H1 (cell line): ENCODE data around the gene DCAF12L2. TPM values are rescaled to one million over a fixed set of nuclear protein-coding genes. Genes with fewer than 3 reads are reported as not detected.
A peak's percentile ranks its signal among the peaks of the same experiment; 100 is the strongest.

ENCODE experiments used
- CTCF ChIA-PET: fragments of 300-600 bp; sonication (Branson Sonifier 250); formaldehyde crosslinking; loops from one replicate; lab custom pipeline; 2021; ENCODE audit not compliant: partially characterized antibody; lab: Charles Lee
- POLR2A ChIA-PET: fragments of 300-600 bp; sonication (Branson Sonifier 250); formaldehyde crosslinking; loops from one replicate; lab custom pipeline; 2021; ENCODE audit warnings: inconsistent platforms; ENCODE audit not compliant: partially characterized antibody; lab: Charles Lee
- DNase-seq, 2 experiments: peaks; one replicate each; pipeline versions ENCODE4 v3.0.0 to v3.0.0-alpha.2; 2010 to 2022; ENCODE audit warnings: low spot score in 2 of 2, low read depth in 1 of 2, mixed read lengths in 1 of 2
- FAIRE-seq: peaks from 2 replicates; lab custom pipeline; 2011; peaks lifted over from hg19 to GRCh38; lab: Jason Lieb, UNC
- H2AFZ ChIP-seq: 2 replicates; pipeline ENCODE4 v1.8.1; 2012; ENCODE audit warnings: low read length, inconsistent platforms
- H2AK5ac ChIP-seq: 2 replicates; pipeline ENCODE4 v1.6.1; 2013; ENCODE audit warnings: low read depth, low read length
- H2BK120ac ChIP-seq: replicated peaks from 2 replicates; pipeline ENCODE3; 2013; ENCODE audit warnings: low read depth, low read length, inconsistent platforms
- H2BK12ac ChIP-seq: 2 replicates; pipeline ENCODE4 v1.6.1; 2013; ENCODE audit warnings: low read depth, low read length
- H2BK15ac ChIP-seq: 2 replicates; pipeline ENCODE4 v1.6.1; 2013; ENCODE audit warnings: low read length
- H2BK20ac ChIP-seq: 2 replicates; pipeline ENCODE4 v1.6.1; 2013; ENCODE audit warnings: low read length
- H2BK5ac ChIP-seq: 2 replicates; pipeline ENCODE4 v1.6.1; 2013; ENCODE audit warnings: low read depth, low read length
- H3K14ac ChIP-seq: 2 replicates; pipeline ENCODE4 v1.6.1; 2013; ENCODE audit warnings: inconsistent platforms; ENCODE audit not compliant: insufficient read length
- H3K18ac ChIP-seq: 2 replicates; pipeline ENCODE4 v1.6.1; 2013; ENCODE audit warnings: low read length; ENCODE audit errors: extremely low read depth
- H3K23ac ChIP-seq: 2 replicates; pipeline ENCODE4 v1.6.1; 2013; ENCODE audit warnings: inconsistent platforms; ENCODE audit not compliant: insufficient read length
- H3K23me2 ChIP-seq: 2 replicates; pipeline ENCODE4 v1.6.1; 2013; ENCODE audit warnings: low read depth, low read length
- H3K27ac ChIP-seq: 2 replicates; pipeline ENCODE4 v1.6.1; 2011; ENCODE audit warnings: low read depth, low read length, inconsistent platforms
- H3K27me3 ChIP-seq, 4 experiments: replicated peaks in 1 of 4; 1 replicate in 1 of 4; 2 replicates in 3 of 4; pipeline versions ENCODE4 v1.6.1 to v1.8.1; 2011 to 2013; ENCODE audit warnings: low read length in 3 of 4, mild to moderate bottlenecking in 3 of 4, inconsistent platforms in 2 of 4, mixed read lengths in 2 of 4, moderate library complexity in 1 of 4; ENCODE audit not compliant: control insufficient read depth in 3 of 4, insufficient read depth in 3 of 4; ENCODE audit errors: extremely low read depth in 1 of 4
- H3K36me3 ChIP-seq, 4 experiments: 2 replicates each; pipeline versions ENCODE4 v1.6.1 to v1.8.1; 2011 to 2013; ENCODE audit warnings: mild to moderate bottlenecking in 4 of 4, low read length in 3 of 4, moderate library complexity in 2 of 4, control low read depth in 1 of 4, inconsistent platforms in 1 of 4; ENCODE audit not compliant: insufficient read depth in 4 of 4, control insufficient read depth in 2 of 4
- H3K4ac ChIP-seq: replicated peaks from 2 replicates; pipeline ENCODE3; 2013; ENCODE audit warnings: low read length, low read depth, mixed read lengths, inconsistent platforms; ENCODE audit not compliant: insufficient read length
- H3K4me1 ChIP-seq, 4 experiments: replicated peaks in 1 of 4; 1 replicate in 1 of 4; 2 replicates in 3 of 4; pipeline versions ENCODE4 v1.6.1 to v1.8.1; 2011 to 2013; ENCODE audit warnings: low read length in 3 of 4, inconsistent platforms in 2 of 4, mixed read lengths in 1 of 4; ENCODE audit not compliant: insufficient read depth in 4 of 4, control insufficient read depth in 3 of 4
- H3K4me2 ChIP-seq, 2 experiments: 2 replicates each; pipeline versions ENCODE4 v1.6.1 to v1.8.1; 2011 to 2013; ENCODE audit warnings: low read depth in 2 of 2, low read length in 2 of 2, control low read depth in 1 of 2, inconsistent platforms in 1 of 2, mild to moderate bottlenecking in 1 of 2; ENCODE audit not compliant: insufficient read depth in 1 of 2
- H3K4me3 ChIP-seq, 4 experiments: fragments of 200-600, 300-600 bp in 1 of 4; sonication (generic), shearing (Covaris generic), sonication (Bioruptor Twin) in 1 of 4; 2 replicates each; pipeline versions ENCODE4 v1.5.1 to v1.8.1; 2011 to 2016; ENCODE audit warnings: low read length in 4 of 4, low read depth in 3 of 4, control low read depth in 2 of 4, inconsistent platforms in 2 of 4, mild to moderate bottlenecking in 2 of 4, mixed read lengths in 1 of 4, moderate library complexity in 1 of 4; ENCODE audit not compliant: insufficient read depth in 2 of 4; ENCODE audit errors: extremely low read depth in 1 of 4
- H3K56ac ChIP-seq: replicated peaks from 2 replicates; pipeline ENCODE3; 2013; ENCODE audit warnings: low read depth, mild to moderate bottlenecking, mixed read lengths, low read length, inconsistent platforms; ENCODE audit not compliant: insufficient read length
- H3K79me1 ChIP-seq: 2 replicates; pipeline ENCODE4 v1.6.1; 2013; ENCODE audit warnings: low read depth, low read length, control low read depth
- H3K79me2 ChIP-seq, 2 experiments: 2 replicates each; pipeline versions ENCODE4 v1.6.1 to v1.8.1; 2012 to 2013; ENCODE audit warnings: low read length in 2 of 2, mild to moderate bottlenecking in 2 of 2, inconsistent platforms in 1 of 2; ENCODE audit not compliant: insufficient read depth in 2 of 2, control insufficient read depth in 1 of 2
- H3K9ac ChIP-seq, 4 experiments: replicated peaks in 1 of 4; 1 replicate in 1 of 4; 2 replicates in 3 of 4; pipeline versions ENCODE4 v1.6.1 to v1.8.1; 2011 to 2013; ENCODE audit warnings: low read depth in 3 of 4, low read length in 3 of 4, control low read depth in 2 of 4, mild to moderate bottlenecking in 2 of 4, moderate library complexity in 2 of 4, inconsistent platforms in 1 of 4; ENCODE audit errors: extremely low read depth in 1 of 4
- H3K9me3 ChIP-seq, 2 experiments: 2 replicates each; pipeline versions ENCODE4 v1.6.1 to v1.8.1; 2012 to 2013; ENCODE audit warnings: mild to moderate bottlenecking in 2 of 2, moderate library complexity in 2 of 2, control low read depth in 1 of 2, inconsistent platforms in 1 of 2, low read depth in 1 of 2, low read length in 1 of 2, mixed read lengths in 1 of 2; ENCODE audit not compliant: insufficient read depth in 2 of 2
- H4K20me1 ChIP-seq, 2 experiments: replicated peaks in 1 of 2; 2 replicates each; pipeline versions ENCODE3 to v1.8.1; 2011 to 2013; ENCODE audit warnings: inconsistent platforms in 2 of 2, low read length in 2 of 2, mild to moderate bottlenecking in 1 of 2; ENCODE audit not compliant: insufficient read depth in 2 of 2, control insufficient read depth in 1 of 2
- H4K5ac ChIP-seq: 2 replicates; pipeline ENCODE4 v1.6.1; 2013; ENCODE audit warnings: low read length, low read depth, mixed read lengths, inconsistent platforms; ENCODE audit not compliant: insufficient read length
- H4K8ac ChIP-seq: 2 replicates; pipeline ENCODE4 v1.8.0; 2013; ENCODE audit warnings: mild to moderate bottlenecking, moderate library complexity, low read length, inconsistent platforms; ENCODE audit not compliant: insufficient read depth; ENCODE audit errors: extremely low read depth
- H4K91ac ChIP-seq: replicated peaks from 2 replicates; pipeline ENCODE3; 2013; ENCODE audit warnings: low read length, mixed read lengths, inconsistent platforms; ENCODE audit not compliant: insufficient read length
- BRCA1 ChIP-seq: IDR thresholded peaks from 2 replicates; pipeline ENCODE4 v1.6.1; 2012; ENCODE audit warnings: low read depth, low read length, improper control_type of control experiment
- CTBP2 ChIP-seq: IDR thresholded peaks from 2 replicates; pipeline ENCODE4 v1.7.0; 2011; ENCODE audit warnings: borderline replicate concordance, mild to moderate bottlenecking, moderate library complexity, mixed read lengths, low read length; ENCODE audit not compliant: insufficient read depth, insufficient read length
- EP300 ChIP-seq, 2 experiments: IDR thresholded peaks; 1 replicate in 1 of 2; 2 replicates in 1 of 2; pipeline ENCODE4 v1.6.1; 2011 to 2012; ENCODE audit warnings: low read depth in 2 of 2, low read length in 2 of 2, mild to moderate bottlenecking in 2 of 2, borderline replicate concordance in 1 of 2, inconsistent platforms in 1 of 2, moderate library complexity in 1 of 2
- FOSL1 ChIP-seq: IDR thresholded peaks from 2 replicates; pipeline ENCODE4 v1.6.1; 2011; ENCODE audit warnings: mild to moderate bottlenecking, low read depth, low read length, moderate library complexity; ENCODE audit not compliant: insufficient read depth
- HDAC2 ChIP-seq, 2 experiments: fragments of 300-600 bp in 1 of 2; sonication (generic) in 1 of 2; IDR thresholded peaks; 2 replicates each; pipeline ENCODE4 v1.6.1; 2011 to 2012; ENCODE audit warnings: low read depth in 2 of 2, low read length in 2 of 2, mild to moderate bottlenecking in 2 of 2, moderate library complexity in 2 of 2, borderline replicate concordance in 1 of 2, inconsistent platforms in 1 of 2
- PHF8 ChIP-seq: fragments of 200-600 bp; sonication (generic); conservative IDR thresholded peaks from 2 replicates; pipeline ENCODE4 v1.7.1; 2012; ENCODE audit warnings: low read depth, mild to moderate bottlenecking, inconsistent platforms, low read length, moderate library complexity
- POLR2A ChIP-seq, 2 experiments: IDR thresholded peaks; 1 replicate in 1 of 2; 2 replicates in 1 of 2; pipeline ENCODE4 v1.6.1; 2011; ENCODE audit warnings: low read depth in 2 of 2, low read length in 2 of 2, mild to moderate bottlenecking in 2 of 2; ENCODE audit errors: control extremely low read depth in 1 of 2
- POLR2AphosphoS5 ChIP-seq: IDR thresholded peaks from 2 replicates; pipeline ENCODE4 v1.6.1; 2011; ENCODE audit warnings: low read depth, low read length
- POU5F1 ChIP-seq: IDR thresholded peaks from 2 replicates; pipeline ENCODE4 v1.6.1; 2011; ENCODE audit warnings: low read depth, mild to moderate bottlenecking, low read length, moderate library complexity
- SP4 ChIP-seq: IDR thresholded peaks from 2 replicates; pipeline ENCODE4 v1.6.1; 2012; ENCODE audit warnings: low read length, inconsistent platforms
- SRF ChIP-seq: IDR thresholded peaks from 2 replicates; pipeline ENCODE4 v1.6.1; 2011; ENCODE audit warnings: mild to moderate bottlenecking, low read depth, low read length, moderate library complexity
- TAF7 ChIP-seq: optimal IDR thresholded peaks from 2 replicates; pipeline ENCODE3; 2011; ENCODE audit warnings: low read depth, mild to moderate bottlenecking, inconsistent platforms, low read length, moderate library complexity, borderline replicate concordance
- WGBS, 2 experiments: shearing (Covaris generic) in 1 of 2; methylation state at CpG; one replicate each; pipeline versions ENCODE4 v1.1.6 to v1.1.7; 2013 to 2015; ENCODE audit warnings: low lambda C conversion rate in 2 of 2, mixed read lengths in 2 of 2, inconsistent platforms in 1 of 2, low coverage in 1 of 2, missing lambda C conversion rate in 1 of 2; ENCODE audit not compliant: insufficient replicate concordance in 2 of 2, insufficient coverage in 1 of 2, insufficient read length in 1 of 2; ENCODE audit errors: extremely low coverage in 1 of 2, missing lambda C conversion rate in 1 of 2; 5-methylcytosine and 5-hydroxymethylcytosine counted together
- polyA plus RNA-seq, 7 experiments: library from polyadenylated mRNA; depleted of rRNA in 3 of 7; stranded (reverse) in 5 of 7; unstranded in 2 of 7; fragments of >200 nt in 5 of 7; fragments of 200-250 nt in 2 of 7; gene quantifications; 1 replicate in 5 of 7; 2 replicates in 1 of 7; 4 replicates in 1 of 7; pipeline versions ENCODE4 v1.2.1 to v1.2.3, GENCODE V29; 2011 to 2013; ENCODE audit warnings: missing spikeins in 2 of 7, mixed read lengths in 2 of 7
- total RNA-seq: library from RNA; stranded (reverse); fragmentation: NEBNext Ultra II Directional; extraction: Animal tissue kit (Norgen Biotek cat#: 25700); gene quantifications from 2 replicates; pipeline ENCODE4 v1.2.1, GENCODE V29; 2021
- TF ChIP-seq, protein P1 (sequence below): IDR thresholded peaks from 2 replicates; pipeline ENCODE4 v1.6.1; 2012; ENCODE audit warnings: inconsistent platforms

The DCAF12L2 gene
- total and polyA plus RNA-seq, 2 of the 8 experiments (the other 6 are each of a cell fraction or from before 2014, with no cell fraction given) = 1.1 to 1.7 TPM

- DNase-seq (no peak), FAIRE-seq (peak; percentile 58)
- Histone ChIP-seq H3K36me3 (no peaks in the 10 kb centered on the region), H3K14ac (no peak overlapping the region), H3K18ac (no peak overlapping the region), H3K9me3 (no peaks in the 10 kb centered on the region), H2AK5ac (no peak overlapping the region), H3K4me2 (no peak overlapping the region), H3K23ac (no peak overlapping the region), H3K23me2 (no peaks in the 10 kb centered on the region), H3K79me1 (no peaks in the 10 kb centered on the region), H3K56ac (no peak overlapping the region), H3K4me1 (no peaks in the 10 kb centered on the region), H2BK15ac (no peak overlapping the region), H3K27ac (no peak overlapping the region), H4K5ac (no peak overlapping the region), H2AFZ (no peak overlapping the region), H2BK12ac (no peak overlapping the region), H4K8ac (no peak overlapping the region), H2BK5ac (no peak overlapping the region), H2BK20ac (no peak overlapping the region), H3K79me2 (no peaks in the 10 kb centered on the region), H3K4me3 (no peak overlapping the region), H3K9ac (no peak overlapping the region), H3K4ac (no peak overlapping the region), H3K27me3 (no peaks in the 10 kb centered on the region), H2BK120ac (no peak overlapping the region), H4K20me1 (no peaks in the 10 kb centered on the region), H4K91ac (no peak overlapping the region)
- ChIA-PET POLR2A (no interaction called here), CTCF (no interaction called here)
- 100% methylated on average over 4 of the region's 4 CpGs; no CpG with 5 or more reads in 1 of the 2 experiments for WGBS, 2 experiments
- no peak for TF ChIP-seq EP300 (IDR thresholded peaks at IDR 0.05; ENCODE audit: borderline replicate concordance in 1 of 2, low read depth in 2 of 2, low read length in 2 of 2)
- TF ChIP-seq, protein P1, sequence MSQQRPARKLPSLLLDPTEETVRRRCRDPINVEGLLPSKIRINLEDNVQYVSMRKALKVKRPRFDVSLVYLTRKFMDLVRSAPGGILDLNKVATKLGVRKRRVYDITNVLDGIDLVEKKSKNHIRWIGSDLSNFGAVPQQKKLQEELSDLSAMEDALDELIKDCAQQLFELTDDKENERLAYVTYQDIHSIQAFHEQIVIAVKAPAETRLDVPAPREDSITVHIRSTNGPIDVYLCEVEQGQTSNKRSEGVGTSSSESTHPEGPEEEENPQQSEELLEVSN = no peak
- no peak for TF ChIP-seq POLR2AphosphoS5
- TF ChIP-seq SP4 = no peak
- TF ChIP-seq HDAC2 (IDR thresholded peaks at IDR 0.05; ENCODE audit: borderline replicate concordance in 1 of 2, low read depth in 2 of 2, low read length in 2 of 2) = no peak
- TF ChIP-seq TAF7 = no peak
- no peak for TF ChIP-seq POU5F1
- no peak for TF ChIP-seq SRF
- TF ChIP-seq FOSL1 = no peak
- TF ChIP-seq CTBP2 = no peak
- no peak for TF ChIP-seq POLR2A (IDR thresholded peaks at IDR 0.05; ENCODE audit: control extremely low read depth in 1 of 2, low read depth in 2 of 2, low read length in 2 of 2)
- no peak for TF ChIP-seq BRCA1
- TF ChIP-seq PHF8 = no peak
Measured at GRCh38 chrX:126177133-126177840, 11.2 kb upstream of the DCAF12L2 start.
